CD4-positive, alpha-beta T cell treated with Interleukin-15 for 4 hours (primary cell): Measurements from ENCODE around the gene DCAF17.
"Not testable (repeated sequence)": the region's sequence is repeated elsewhere in the genome, so short reads cannot be mapped to it uniquely, and the experiment has no call there.

Experiments used
- DNase-seq: peaks from one replicate; pipeline ENCODE4 v3.0.0-alpha.2; 2020; ENCODE audit warnings: low spot score

Gene DCAF17

DNA sequence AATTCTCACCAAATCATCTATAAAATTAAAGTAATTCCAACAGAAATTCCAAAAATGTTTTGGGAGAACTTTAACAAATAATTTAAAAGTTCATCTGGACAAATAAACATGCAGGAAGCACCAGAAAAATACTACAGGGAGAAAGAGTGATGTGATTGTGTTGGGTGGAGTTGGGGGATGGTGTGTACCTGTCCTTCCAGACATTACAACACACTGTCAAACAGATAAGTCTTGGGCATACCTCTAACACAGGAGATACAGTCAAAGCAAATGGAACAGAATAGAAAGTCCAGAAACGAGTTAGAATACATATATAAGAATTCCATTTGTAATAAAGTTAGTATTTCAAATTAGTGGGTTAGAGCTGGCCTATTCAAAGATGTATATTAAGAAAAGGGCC, 22.8 kb upstream of the DCAF17 start:
- DNase-seq: no peak

DNA sequence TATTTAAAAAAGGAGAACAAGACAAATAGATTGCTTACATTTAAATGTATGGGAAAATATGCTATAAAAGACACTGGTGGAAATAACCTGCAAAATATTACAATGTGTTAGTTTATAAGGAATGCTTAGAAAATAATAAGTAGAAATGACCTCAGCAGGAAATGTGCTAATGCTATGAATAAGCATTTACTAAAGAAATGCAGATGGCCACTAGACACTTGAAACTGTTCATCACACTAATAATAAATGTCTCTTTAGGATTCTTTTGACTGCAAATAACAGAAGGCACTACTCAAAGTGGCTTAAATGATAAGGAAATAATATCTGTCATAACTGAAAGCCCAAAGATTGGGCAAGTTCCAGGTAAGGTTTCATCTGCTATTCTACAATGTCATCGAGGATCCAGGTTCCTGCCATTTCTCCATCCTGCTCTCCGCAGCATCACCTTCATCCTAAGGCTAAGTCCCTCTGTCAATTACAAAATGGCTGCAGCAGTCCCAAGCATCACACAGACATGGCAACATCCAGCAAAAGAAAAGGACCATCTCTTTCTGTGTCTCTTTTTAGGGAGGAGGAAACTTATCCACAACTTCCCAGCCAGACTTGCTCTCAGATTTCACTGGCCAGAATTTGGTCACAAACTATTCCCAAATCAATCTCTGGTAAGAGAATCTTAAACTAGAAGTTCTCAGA, 22.1 kb upstream of the DCAF17 start:
- no peak for DNase-seq

DNA sequence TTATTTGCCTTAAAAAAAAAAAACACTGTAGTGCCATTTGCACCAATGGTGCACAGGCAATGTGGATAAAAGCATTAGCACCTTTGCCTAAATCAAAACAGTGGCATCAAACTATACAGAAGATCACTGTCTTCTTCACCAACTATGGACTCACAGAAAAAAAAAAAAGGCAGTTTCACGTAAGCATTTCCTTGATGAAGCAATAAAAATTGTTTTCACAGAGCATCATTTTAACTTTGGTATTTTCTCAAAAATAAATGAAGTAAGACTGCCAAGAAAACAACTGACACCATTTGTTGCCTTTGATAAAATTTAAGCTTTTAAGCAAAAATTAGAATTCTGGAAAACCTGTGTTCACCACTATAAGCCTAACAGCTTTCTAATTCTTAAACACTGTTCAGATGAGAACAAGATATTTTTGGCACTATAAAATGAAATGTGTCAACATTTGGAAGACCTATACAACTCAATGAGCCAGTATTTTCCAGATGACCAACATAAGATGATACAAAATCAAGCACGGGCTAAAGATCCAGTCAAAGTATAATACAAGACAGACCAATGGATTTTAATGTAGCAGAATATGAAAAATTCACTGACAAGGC, 21.4 kb upstream of the DCAF17 start:
- DNase-seq: no peak

DNA sequence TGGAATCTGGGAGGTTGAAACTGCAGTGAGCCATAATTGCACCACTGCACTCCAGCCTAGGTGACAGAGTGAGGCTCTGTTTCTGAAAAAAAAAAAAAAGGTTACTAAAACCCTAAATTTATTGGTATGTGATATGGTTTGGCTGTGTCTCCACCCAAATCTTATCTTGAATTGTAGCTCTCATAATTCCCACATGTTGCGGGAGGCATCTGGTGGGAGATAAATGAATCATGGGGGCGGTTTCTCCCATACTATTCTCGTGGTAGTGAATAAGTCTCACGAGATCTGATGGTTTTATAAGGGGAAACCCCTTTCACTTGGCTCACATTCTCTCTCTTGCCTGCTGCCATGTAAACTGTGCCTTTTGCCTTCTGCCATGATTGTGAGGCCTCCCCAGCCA, 19.4 kb upstream of the DCAF17 start:
- not testable (repeated sequence) for DNase-seq

DNA sequence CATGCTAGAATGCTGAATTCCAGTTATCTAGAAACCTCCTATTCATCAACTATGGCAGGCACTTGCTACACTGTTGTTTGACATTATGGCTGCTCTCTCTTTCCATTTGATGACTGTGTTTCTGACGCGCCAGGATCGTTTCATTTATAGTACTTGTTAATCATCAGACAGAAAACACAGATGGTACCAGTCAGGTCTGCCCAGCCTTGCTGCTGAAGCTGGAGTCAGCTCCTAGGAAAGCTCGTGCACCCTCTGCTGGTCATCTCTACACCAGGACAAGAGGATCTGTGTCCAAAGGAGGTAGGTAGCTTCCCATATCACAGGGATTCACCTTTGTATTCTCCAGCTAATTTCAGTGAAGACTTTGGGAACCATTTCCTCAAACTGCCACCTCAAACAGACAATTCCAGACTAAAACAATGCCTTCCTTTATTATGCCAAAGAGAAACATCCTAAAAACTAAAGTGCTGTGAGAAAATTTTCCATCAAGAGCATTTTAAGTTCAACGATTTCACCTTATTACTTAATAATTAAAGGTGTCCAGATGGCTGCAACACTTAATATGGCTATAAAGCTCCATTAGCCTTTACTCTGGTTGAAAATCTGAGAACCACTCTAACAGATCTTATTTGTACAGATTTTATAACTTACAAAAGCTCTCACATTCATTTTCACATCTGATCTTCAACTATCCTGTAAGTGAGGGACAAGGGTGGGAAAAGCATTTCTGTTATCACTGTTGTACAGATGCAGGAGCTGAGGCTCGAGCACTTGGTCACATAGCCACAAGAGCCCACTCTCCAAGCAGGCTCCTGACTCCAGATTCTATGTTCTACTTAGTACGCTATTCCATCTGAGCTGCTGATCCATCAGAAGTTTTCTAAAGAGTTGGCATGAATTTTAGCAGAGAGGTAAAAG, 17.8 kb upstream of the DCAF17 start:
- DNase-seq: peak; percentile 81

DNA sequence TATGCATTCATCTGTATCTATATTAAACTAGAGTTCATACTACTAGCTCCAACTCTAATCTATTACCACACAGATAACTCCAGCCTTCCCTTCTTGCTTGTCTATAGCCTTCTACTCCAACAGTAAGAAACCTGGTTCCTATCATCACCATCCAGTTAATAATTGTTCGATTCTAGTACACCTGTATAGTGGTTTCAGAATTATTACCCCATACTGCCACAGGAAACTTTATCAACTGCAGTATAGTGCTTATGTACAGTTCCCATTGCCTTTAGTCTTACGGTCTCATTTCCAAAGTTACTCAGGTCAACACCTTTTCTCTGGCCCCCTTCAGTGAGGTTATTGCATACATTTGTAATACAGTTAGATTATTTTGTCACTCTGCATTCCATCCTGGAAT, 14.7 kb upstream of the DCAF17 start:
- DNase-seq: no peak

DNA sequence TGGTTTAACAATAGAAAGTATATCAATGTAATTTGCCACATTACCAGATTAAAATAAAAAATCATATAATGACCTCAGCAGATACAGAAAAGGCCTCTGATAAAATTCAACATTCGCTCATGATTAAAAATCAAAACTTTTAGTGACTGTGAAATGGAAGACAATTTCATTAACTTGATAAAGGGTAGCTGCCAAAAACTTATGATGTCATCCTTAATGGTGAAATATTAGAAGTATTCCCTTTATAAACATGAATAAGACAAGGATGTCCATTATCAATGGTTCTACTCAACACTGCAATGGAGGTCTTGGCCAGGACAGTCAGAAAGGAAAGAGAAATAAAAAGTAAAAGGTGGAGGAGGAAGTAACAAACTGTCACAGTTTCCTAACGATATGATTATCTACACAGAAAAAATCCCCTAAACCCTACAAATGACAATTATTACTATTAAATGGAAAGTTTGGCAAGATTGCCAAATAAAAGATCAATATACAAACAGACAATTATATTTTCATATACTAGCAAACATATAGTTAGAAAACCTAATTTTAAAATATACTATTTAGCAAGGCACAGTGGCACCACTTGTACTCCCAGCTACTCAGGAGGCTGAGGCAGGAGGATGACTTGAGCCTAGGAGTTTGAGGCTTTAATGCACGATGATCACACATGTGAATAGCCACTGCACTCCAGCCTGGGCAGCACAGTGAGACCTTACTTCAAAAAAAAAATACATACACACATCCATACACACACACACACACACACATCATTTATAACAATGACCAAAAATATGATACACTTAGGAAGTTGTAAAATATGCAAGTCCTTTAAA, 13.1 kb upstream of the DCAF17 start:
- DNase-seq: no peak

DNA sequence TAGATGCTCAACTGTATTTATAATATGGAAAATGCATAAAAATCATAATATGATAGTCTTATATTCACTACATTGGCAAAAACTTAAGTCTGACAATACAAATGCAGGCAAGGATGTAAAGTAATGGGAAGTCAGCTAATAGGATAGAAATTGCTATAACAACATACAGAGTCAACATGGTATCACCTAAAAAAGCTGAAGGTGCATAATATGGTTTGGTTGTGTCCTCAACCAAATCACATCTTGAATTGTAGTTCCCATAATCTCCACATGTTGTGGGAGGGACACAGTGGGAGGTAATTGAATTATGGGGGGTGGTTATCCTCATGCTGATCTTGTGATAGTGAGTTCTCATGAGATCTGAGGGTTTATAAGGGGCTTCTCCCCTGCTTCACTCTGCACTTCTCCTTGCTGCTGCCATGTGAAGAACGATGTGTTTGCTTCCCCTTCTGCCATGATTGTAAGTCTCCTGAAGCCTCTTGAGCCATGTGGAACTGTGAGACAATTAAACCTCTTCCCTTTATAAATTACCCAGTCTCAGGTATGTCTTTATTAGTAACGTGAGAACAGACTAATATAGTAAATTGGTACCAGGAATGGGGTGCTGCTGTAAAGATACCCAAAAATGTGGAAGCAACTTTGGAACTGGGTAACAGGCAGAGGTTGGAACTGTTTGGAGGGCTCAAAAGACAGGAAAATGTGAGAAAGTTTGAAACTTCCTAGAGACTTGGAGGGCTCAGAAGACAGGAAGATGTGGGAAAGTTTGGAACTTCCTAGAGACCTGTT, 11.1 kb upstream of the DCAF17 start:
- DNase-seq: not testable (repeated sequence)

DNA sequence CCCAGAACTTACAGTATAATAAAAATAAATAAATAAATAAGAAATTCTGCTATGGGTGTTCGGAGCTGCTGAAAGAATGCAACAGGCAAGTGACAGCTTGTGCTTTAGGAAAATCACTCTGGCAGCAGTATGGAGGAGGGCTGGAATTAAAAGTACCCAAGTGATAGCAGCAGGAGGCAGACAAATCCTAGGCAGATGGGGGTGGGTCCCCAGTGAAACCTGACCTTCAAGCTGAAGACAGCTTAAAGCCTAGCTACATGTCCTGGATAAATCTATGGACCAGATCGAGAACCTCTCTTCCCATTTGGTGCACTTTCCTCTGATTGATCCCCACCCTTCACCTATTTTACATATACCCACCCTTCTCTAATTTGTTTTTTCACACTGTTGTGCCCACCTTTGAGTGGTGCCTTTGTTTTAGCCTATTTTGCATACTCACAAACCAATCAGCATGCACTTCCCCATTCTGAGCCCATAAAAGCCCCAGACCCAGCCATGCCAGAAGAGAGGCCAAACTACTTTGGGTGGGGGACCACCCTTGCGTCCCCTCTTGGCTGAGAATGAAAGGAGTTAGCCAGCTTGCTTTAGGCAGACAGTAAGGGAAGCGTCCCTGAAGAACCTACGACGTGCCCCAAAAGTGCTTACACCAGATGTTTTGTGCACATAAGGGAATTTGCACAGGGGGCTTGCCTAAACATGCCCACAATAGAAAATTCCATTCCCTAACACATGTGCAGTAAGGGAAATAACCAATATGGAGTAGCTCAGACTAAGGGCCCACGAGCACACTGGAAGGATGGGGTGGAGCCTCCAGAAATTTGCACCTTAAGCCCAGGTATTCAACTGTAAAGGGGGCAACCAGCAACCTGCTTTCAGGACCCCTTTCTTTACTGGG, 3.3 kb upstream of the DCAF17 start:
- DNase-seq: no peak

DNA sequence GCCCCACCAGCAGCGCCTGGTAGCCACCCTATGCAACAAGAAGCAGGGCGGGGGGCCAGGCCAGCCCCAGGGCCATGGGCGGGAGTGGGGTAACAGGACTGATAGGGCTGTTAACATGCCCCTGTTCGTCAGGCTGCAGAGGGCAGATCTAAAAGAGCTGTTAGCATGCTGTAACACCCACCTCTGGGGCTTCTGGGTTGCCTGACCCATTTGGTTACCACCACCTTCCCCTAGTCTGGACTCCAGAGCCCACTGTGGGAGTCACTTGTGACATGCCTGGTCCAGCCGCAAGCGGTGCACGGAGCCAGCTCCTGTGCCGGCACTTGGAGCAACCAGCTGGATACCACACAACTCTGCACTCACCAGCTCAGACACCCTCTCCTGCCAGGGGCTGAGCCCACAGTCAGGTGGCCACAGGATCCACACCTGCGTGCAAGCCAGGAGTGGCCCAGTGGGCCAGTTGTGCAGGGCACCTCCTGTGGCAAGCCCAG, 2.3 kb upstream of the DCAF17 start:
- no peak for DNase-seq

DNA sequence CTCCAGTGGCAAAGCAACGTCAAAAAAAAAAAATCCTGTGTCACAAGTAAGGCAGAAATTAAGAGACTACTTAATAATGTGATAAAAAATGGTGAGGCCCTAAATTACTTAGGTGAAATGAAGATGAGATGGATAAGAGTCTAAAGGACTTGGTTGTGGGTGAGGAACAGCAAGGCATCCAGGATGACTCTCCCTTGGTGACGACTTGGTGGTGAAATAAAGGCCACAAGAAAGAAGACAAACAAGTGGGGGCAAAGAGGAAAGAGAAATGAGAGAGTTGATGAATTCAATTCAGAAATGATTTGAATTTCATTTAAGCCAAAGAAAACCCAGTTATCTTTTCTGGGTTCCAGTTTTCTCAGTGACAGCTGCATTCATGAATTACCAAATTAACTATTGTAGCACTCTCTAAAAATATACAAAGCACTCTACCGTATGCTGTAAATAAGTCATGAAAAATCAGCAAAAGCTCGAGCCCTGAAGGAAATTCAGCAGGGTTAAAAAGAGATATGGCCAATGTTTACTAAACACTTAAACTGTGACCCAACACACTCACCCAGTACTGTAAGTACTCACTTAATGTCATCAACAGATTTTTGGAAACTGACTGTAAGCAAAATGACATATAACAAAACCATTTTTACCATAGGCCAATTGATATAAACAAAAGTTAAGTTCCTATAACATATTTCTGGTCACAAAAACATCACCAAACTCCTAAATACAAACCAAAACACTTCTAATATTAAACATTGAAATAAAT, 1.6 kb upstream of the DCAF17 start:
- DNase-seq: no peak

DNA sequence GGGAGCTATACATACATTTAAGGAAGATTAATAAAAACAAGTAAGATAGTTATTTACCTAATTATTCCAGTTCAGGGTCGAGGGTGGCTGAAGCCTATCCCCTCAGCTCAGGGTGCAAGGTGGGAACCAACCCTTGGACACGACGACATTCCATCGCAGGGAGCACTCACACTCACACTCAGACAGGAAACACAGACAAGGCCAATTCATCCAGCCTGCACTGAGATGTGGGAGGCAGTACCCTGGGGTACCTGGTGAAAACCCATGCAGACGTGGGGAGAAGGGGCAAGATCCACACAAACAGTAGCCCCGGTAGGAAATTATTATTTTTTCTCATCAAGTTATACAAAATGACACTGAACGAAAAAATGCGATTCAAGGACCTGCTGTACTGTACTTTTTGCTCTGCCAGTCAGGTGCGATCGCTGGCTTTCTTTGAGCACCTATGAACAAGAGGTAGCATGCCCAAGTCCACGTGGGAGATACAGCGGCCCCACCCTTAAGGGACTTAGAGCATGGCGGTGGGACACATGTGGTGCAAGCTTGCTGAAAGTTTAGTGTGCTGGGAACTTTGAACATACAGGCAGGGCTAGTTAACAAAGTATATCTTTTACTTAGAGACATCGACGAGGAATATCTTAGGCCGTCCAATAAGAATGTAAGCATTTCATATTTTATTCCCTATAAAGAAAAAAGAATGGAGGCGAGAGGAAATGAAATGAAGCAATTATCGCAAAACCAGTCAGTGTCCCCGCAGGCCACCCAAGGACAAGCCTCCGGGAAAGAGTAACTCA, 860 bp upstream of the DCAF17 start:
- peak; percentile 35 for DNase-seq

DNA sequence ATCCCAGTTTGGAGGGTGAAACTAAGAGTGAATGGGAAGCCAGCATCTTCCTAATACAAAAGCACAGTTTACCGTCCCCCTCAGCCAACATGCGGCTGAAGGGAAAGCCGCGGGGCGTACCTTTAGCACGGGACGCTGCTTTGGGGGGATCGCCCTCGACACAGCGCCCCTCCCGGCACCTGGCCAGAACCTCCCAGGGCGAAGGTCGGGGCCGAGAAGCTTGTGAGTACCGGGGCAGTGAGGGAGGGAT, 338 bp upstream of the DCAF17 start, which contains the start of gene METTL8:
Gene METTL8 (minus strand): TSS at position 228 of the 250 bp plus-strand sequence. CDS start 41,805 bp downstream, outside the sequence.
- DNase-seq: no peak

DNA sequence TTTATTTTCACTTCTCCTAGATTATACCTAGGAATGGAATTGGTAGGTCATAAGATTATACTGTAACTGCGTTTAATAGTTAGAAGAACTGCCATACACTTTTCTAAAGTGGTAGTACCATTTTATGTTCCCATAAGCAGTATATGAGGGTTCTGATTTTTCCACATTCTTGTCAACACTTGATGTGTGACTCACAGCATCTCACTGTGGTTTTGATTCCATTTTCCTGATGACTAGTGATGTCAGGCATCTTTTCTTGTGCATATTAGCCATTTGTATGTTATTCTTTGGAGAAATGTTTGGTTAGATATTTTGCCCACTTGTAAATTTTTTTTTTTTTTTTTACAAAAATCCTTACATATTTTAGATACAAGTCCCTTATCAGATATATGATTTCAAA, 2.3 kb downstream of the DCAF17 start:
- DNase-seq: no peak

DNA sequence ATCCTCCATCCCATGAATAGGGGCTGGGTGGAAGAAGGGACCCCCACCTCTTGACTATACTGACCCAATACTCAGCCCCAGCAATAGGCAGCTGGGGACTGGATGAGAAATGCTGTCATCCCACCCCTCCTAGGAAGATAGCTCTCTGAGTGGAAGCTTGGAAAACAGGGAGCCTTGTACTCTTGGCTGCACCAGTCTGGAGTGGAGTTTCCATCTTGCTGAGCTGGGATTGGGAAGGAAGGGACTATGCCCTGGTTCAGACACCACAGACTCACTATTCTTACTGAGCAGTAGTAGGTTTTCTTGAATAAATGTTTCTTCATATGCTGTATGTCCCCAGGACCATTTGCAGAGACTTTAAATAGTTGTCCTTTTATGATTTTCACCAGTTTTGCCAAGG, 7.4 kb downstream of the DCAF17 start:
- DNase-seq: no peak

DNA sequence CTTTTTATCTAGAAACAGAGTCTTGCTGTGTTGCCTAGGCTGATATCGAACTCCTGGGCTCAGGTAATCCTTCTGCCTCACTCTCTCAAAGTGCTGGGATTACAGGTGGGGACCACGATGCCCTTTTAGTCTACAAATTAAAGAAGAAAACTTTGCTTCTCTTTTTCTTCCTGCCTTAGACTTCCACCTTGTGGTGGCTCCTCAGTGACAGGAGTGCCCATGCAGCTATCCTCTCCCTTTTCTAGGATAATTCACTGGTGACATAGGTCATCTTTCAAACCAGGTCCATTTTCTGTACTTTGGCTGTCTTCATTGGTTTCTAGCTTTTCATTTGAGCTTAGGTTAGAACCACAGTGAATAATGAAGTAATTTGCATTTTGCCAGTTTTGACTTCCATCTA, 13.6 kb downstream of the DCAF17 start:
- DNase-seq: no peak

DNA sequence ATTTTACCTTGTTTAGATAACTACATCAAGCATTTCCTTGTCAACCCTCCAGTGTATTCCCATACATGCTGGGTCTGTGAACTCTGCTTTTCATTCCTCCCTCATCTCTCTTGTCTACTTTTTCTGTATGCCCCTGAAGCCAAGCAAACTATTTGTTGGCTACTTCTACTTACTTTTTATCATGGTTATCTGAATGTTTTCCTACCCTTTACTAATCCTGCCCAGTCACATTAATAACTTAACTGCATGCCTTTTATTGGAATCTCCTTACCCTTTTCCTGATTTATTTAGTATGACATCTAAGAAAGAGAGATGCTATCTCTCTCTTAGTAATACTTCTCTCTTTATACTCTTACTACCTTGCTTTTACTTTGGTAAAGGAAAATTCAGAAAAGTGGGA, 17.0 kb downstream of the DCAF17 start:
- DNase-seq: no peak

DNA sequence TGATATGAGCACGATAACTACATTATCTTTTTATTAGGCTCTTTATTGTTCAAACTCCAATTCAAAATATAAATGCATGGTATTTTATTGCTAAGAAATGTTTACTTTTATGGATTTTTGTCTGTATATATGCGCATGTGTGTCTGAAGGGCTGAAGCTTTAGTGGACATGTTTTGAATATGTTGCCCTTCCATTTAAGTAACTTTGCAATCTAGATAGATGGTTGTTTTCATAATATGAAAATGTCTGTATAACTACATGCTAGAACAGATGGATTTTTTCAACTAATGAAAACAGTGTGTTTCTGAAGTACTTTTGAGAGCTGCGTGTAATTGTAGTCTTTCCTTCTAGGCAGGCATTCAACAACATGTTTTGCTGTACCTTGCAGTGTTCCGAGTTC, 18.7 kb downstream of the DCAF17 start:
- no peak for DNase-seq

DNA sequence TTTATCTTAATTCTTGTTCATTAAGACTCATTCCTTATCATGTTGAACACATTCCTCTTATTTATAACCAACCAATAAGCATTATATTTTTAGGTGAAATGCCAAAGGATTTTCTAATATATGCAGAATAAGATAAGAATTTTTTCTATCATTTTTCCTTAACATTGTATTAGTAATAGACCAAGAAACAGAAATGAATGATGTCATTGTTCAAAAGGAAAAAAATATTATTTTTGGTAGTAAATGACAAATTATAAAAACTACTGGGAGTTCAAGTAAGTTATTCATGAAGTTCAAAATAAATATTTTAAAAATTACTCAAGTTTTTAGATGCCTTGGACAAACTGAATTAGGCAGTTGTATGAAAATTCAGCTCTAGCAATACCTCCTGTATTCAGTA, 25.5 kb downstream of the DCAF17 start:
- DNase-seq: no peak
